ENCODE data around the gene DYNC2I2.
"Not testable (repeated sequence)": the region's sequence is repeated elsewhere in the genome, so short reads cannot be mapped to it uniquely, and the experiment has no call there.

The DYNC2I2 gene

DNA sequence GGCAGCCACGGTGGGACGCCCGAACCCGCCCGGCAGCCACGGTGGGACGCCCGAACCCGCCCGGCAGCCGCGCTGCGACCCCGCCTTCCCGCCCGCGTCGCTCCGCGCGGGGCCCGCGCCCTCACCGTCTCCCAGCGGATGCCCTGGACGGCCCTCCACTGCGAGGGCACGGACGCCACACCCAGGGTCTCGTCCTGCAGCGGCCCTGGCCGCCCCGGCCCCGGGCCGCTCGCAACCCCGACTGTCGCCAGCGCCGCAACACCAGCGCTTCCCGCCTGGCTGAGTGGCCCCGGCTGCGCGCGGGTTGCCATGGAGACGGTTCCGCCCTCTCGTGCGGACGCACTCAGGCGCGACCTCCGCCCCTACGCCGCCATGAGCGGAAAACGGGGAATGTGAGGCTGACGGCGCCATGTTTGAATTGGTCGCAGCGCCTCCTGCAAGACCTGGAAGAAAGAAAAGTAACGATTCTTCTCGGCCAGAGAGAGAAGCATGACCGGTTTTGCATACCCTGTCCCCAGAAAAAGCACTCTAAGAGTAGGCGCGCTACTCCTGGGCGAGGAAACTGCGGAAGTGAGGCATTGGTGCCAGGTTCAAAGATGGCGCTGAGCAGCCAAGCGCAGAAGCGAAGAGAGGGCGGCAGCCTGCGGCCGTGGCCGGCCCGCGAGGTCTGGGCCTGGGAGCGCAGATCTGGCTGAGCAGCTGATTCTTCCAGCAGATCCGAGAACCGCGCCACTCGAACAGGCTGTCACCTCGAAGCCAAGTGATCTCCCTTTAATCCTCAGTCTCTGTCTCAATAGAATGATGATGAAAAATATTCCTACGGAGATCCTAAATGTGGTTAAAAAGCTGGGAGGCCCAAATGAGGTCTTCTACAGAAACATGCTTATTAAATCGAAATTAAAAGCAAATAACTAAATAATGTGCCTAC, at the start of gene DYNC2I2:
Gene DYNC2I2 (minus strand): TSS at position 432 of the 928 bp plus-strand sequence. CDS start 121 bp downstream, at position 311.
- DNase-seq, result peak; percentile 95

- no peak for DNase-seq
Observed at GRCh38 chr9:128706045-128706444, 49.4 kb upstream of the DYNC2I2 start.

GRCh38 chr9:128705051-128705965, 48.7 kb upstream of the DYNC2I2 start:
- no peak for DNase-seq

- no peak for DNase-seq
Observed at GRCh38 chr9:128704356-128704670, 47.7 kb upstream of the DYNC2I2 start.

DNA sequence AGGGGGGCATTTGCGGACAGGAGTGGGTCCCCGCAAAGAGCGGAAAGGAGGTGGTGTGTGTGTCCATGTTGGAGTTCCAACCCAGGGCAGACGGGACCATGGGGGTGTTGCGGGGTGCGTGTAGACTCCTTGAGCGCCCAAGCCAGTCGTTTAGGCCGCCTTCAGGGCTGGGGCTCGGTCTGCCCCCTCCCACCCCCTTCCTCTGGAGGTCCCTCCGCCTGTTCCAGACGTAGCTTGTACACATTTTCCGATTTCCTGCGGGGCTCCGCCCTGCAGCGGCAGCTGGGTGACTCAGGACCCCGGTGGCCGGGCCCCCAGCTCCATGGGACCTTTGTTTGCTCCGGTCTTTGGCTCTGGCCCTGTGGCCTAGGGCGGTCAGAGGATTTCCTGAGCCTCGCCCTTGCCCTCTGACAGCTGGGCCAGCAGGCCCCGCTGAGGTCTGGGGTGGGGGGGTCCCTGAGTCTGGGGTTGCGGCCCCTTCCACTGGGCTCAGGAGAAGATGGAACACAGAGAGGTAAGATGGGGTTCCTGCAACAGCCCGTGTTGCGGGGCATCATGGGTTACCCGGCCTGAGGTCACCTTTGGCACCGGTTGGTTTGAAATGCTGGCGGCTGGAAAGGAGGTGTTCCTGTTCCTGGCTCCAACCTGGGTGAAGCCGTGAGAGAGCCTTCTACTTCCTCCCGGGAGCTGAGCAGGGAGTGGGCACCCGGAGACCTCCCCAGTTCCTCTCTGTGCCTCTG, 47.1 kb upstream of the DYNC2I2 start:
- no peak for DNase-seq

DNA sequence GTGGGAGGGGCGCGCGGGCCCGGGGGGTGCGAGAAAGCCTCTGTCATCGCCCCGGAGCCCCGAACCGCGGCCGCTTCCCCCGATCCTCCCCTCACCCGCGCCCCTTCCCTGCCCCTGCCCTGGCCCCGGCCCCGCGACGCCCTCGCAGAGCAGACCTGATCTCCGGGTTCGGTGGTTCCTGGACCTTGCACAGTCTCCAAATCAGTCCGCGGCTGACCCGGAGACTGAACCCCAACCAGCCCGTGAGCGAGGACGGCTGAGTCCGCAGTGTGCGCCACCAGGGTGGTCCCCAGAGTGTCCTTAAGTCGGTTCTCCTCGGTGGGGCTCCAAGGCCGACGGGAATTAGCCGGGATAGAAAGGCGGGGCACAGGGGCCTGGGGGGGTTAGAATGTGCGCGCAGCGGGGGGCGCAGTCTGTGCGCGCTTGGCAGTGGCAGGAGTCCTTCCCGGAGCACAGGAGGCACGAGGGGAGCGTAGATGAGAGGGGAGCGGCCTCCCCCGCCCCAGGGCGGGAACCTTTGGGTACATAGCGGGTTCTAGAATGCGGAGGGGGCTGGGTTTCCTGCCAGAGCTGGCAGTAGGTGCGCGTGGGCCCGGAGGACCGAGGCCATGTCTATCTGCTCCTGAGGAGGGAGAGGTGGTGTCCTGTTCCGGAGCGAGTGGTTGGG, 46.4 kb upstream of the DYNC2I2 start:
- DNase-seq, result no peak

- DNase-seq, result peak; percentile 84
Observed at GRCh38 chr9:128702445-128702948, 45.9 kb upstream of the DYNC2I2 start, which contains the start of gene PKN3. PKN3 (plus strand) TSS chr9:128702503; CDS start chr9:128702916, 413 bp downstream.

DNA sequence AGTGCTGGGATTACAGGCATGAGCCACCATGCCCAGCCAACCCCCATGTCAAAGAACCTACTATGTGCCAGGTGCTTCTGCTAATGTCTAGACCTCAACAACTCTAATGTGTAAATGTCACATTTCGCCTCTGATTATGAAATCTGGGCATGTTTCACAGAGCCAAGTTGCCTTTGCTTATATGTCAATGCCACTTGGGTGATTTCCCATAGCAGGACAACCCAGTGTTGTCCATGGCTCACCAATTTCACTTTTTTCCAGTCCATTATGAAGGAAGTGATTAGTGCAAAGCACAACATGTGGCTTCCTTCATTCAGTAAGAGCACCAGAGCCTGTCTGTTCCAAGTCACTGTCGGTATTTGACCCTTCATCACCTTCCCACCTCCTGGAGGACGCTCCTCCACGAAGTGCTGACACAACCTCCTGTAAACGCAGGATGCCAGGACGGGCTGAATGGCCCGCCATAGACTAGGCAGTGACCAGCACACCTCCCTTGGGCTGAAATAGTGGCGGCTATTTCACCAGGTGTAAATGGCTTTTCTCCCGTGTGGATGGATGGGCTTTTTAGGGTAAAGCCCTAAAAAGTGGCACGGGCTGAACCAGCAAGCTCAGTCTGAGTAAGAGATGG, 44.7 kb upstream of the DYNC2I2 start:
- no peak for DNase-seq

DNA sequence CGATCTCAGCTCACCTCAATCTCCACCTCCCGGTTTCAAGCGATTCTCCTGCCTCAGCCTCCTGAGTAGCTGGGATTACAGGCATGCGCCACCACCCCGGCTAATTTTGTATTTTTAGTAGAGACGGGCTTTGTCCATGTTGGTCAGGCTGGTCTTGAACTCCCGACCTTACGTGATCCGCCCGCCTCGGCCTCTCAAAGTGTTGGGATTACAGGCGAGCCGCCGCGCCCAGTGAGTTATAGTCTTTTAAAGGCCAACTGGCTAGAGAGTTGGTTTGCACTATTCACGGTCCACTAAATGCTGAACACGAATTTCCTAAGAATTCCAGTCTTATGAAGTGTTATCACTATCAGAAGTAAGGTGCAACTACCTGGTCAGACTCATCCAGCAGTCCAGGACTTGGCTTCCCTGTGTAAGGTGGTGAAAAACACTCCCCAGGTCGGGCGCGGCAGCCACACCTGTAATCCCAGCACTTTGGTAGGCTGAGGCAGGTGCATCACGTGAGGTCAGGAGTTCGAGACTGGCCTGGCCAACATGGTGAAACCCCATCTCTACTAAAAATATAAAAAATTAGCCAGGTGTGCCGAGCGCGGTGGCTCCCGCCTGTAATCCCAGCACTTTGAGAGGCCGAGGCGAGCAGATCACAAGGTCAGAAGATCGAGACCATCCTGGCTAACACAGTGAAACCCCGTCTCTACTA, 42.6 kb upstream of the DYNC2I2 start:
- not testable (repeated sequence) for DNase-seq

DNA sequence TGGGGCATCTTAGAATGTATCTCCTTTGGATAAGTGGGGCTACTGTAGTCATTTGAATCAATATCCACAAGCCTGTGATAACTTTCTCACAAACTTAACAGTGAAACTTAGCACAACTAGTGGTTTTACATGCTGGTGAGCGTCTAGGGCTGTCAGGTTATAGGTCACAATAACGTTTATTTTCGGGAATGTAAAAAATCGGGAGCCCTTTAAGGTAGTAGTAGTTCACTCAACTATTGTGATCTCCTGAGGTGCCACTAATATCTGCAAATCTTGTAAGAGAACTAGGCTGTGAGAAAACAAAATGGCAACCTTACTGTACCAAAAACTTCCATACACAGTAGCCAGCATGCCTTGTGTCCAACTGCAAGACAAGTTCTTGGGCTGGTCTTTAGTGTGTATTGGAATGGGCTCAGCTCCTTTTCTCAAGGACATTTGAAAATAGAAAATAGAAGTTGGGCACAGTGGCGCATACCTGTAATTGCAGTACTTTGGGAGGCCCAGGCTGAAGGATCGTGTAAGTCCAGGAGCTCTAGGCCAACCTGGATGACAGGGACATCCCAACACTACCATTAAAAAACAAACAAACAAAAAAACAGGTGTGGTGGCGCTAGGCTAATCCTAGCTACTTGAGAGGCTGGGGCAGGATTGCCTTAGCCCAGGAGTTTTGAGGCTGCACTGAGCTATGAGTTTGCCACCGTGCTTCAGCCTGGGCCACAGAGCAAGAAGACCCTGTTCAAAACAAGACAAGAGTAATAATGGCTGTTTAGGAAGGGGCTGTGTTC, 40.5 kb upstream of the DYNC2I2 start:
- DNase-seq, result no peak

- no peak for DNase-seq
Observed at GRCh38 chr9:128694344-128694743, 37.7 kb upstream of the DYNC2I2 start.

DNA sequence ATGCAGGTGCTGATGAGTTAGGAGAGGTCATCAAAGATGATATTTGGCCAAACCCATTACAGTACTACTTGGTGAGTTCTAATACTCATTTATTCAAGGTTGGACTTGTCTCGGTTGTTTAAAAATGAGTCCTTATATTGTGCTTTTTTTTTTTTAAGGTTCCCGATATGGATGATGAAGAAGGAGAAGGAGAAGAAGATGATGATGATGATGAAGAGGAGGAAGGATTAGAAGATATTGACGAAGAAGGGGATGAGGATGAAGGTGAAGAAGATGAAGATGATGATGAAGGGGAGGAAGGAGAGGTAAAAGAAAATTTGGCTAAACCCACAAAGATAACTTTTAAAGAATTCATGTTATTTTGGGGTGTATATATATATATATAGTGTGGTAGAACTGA, 37.1 kb upstream of the DYNC2I2 start:
- not testable (repeated sequence) for DNase-seq

- DNase-seq, result no peak
Observed at GRCh38 chr9:128690684-128691034, 34.0 kb upstream of the DYNC2I2 start.

GRCh38 chr9:128689820-128690683, 33.4 kb upstream of the DYNC2I2 start:
- DNase-seq, result peak; percentile 70

DNA sequence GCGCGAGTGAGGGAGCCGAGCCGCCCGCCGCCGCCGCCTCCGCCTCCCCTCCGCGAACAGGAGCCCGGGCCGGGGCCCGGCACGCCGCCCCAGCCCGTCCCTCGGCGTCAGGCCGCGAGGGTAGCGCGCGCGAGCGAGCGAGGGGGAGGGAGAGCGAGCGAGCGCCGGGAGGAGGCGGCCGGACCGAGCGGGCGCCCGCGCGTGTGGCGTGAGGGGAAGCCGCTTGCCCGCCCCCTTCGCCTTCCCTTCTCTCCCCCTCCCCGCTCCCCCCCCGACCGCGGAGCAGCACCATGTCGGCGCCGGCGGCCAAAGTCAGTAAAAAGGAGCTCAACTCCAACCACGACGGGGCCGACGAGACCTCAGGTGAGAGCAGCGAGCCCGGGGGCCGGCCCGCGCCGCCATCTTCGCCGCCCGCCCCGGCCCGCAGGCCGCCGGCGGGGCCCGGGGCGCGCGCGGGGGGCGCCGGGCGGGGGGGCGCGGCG, 32.7 kb upstream of the DYNC2I2 start:
- DNase-seq, result peak; percentile 64

DNA sequence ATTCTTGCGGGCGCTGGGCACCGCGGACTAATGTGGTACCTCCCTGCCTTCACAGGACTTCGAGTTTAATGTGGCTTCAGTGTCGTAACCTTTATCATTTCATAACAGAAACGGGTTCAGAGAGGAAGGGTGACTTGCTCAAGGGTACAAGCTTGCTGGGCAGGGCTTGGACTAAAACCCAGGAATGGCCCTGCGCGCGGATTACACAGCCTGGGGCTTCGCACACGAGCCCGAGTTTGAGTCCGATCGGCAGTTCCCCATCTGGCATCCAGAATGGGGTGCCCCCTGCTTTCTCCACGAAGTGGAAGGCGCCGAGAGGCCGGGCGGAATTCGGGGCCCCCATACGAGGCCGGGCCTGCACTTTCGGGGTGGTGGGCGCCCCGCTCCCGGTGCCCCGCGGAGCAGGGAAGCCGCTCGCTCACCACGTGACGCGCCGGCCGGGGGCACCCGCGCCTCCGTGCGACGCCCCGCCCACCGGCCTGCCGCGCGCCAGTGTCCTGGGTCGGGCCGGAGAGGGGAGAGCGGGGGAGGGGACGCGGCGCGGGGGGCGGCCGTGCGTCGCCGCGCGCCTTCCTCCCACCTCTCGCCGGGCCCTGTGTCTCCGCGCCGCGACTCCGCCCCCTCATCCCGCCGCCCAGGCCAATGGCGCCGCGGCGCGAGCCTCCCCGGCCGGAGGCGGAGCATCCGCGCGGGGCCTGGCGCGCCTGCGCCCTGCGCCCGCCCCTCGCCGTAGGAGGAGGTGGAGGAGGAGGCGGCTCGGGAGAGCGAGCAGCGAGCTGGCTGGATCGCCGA, 32.0 kb upstream of the DYNC2I2 start, which contains the start of gene SET:
Gene SET (plus strand): TSS at position 722 of the 792 bp plus-strand sequence. CDS start 361 bp downstream, outside the sequence.
- DNase-seq, result peak; percentile 94

GRCh38 chr9:128687453-128687852, 30.8 kb upstream of the DYNC2I2 start:
- DNase-seq, result no peak
